Hypothalamus (tissue), 51 donors: ENCODE measurements around the gene ITGB3.
A peak's percentile ranks its signal among the peaks of the same experiment; 100 is the strongest.

Experiments
- DNase-seq, 51 donors: peaks; one replicate each; lab custom pipeline; 2025; lab: John Stamatoyannopoulos, UW

ITGB3 gene

GRCh38 chr17:47273245-47273644 lies 19.6 kb downstream of the ITGB3 start:
- DNase-seq: no peak

GRCh38 chr17:47274319-47275069 lies 20.9 kb downstream of the ITGB3 start:
- DNase-seq: no peak

- DNase-seq: peak in 2 of 51 donors; percentile 3 to 5
Measured at GRCh38 chr17:47275245-47275984, 21.8 kb downstream of the ITGB3 start.

GRCh38 chr17:47276444-47276843 lies 22.8 kb downstream of the ITGB3 start:
- DNase-seq: no peak

GRCh38 chr17:47276868-47277267 lies 23.2 kb downstream of the ITGB3 start:
- peak in 11 of 51 donors; percentile 3 to 34 (median 18) for DNase-seq

- DNase-seq: no peak
Measured at GRCh38 chr17:47277921-47278320, 24.3 kb downstream of the ITGB3 start.

GRCh38 chr17:47278561-47278960 lies 24.9 kb downstream of the ITGB3 start:
- no peak for DNase-seq

- DNase-seq: peak in 9 of 51 donors; percentile 7 to 67 (median 18)
Measured at GRCh38 chr17:47279062-47279801, 25.6 kb downstream of the ITGB3 start.

GRCh38 chr17:47280072-47280811 lies 26.6 kb downstream of the ITGB3 start:
- DNase-seq: peak in 1 of 51 donors; percentile 12

GRCh38 chr17:47281216-47281615 lies 27.6 kb downstream of the ITGB3 start:
- DNase-seq: no peak

GRCh38 chr17:47285003-47285402 lies 31.4 kb downstream of the ITGB3 start:
- no peak for DNase-seq

GRCh38 chr17:47286198-47286914 lies 32.7 kb downstream of the ITGB3 start:
- DNase-seq: no peak

GRCh38 chr17:47287068-47287467 lies 33.4 kb downstream of the ITGB3 start:
- DNase-seq: no peak

- DNase-seq: no peak
Measured at GRCh38 chr17:47287639-47288038, 34.0 kb downstream of the ITGB3 start.

GRCh38 chr17:47288531-47289116 lies 35.0 kb downstream of the ITGB3 start:
- no peak for DNase-seq

- no peak for DNase-seq
Measured at GRCh38 chr17:47289302-47289701, 35.7 kb downstream of the ITGB3 start.

- DNase-seq: no peak
Measured at GRCh38 chr17:47290870-47291241, 37.2 kb downstream of the ITGB3 start.

- DNase-seq: no peak
Measured at GRCh38 chr17:47291242-47291873, 37.7 kb downstream of the ITGB3 start.

- DNase-seq: no peak
Measured at GRCh38 chr17:47292206-47292605, 38.6 kb downstream of the ITGB3 start.
